ENCODE results near the gene PRR23E. TPM values are rescaled to one million over a fixed set of nuclear protein-coding genes. Genes with fewer than 3 reads are reported as not detected.

PRR23E gene
- total and polyA plus RNA-seq, 2 donors (not counting 3 experiments of a cell fraction or from before 2014, with no cell fraction given): not detected

- no peaks in the 10 kb centered on the region for H4K20me1 ChIP-seq (replicated peaks; ENCODE audit: control insufficient read depth, extremely low read depth, insufficient read depth, low read length)
- no peak for DNase-seq (ENCODE audit: low read depth, low spot score)
- TF ChIP-seq POLR2AphosphoS5 (IDR thresholded peaks at IDR 0.05; ENCODE audit: insufficient read depth, low read depth, low read length): no peak
- no peak for TF ChIP-seq POLR2A (IDR thresholded peaks at IDR 0.05; ENCODE audit: low read depth, low read length)
- no peak for TF ChIP-seq EZH2 (IDR thresholded peaks at IDR 0.05; ENCODE audit: borderline replicate concordance, low read depth, low read length, severe bottlenecking)
- TF ChIP-seq MAX (IDR thresholded peaks at IDR 0.05; ENCODE audit: insufficient read depth, insufficient read length): no peak
- no peak for TF ChIP-seq GATA2 (IDR thresholded peaks at IDR 0.05; ENCODE audit: insufficient read depth, insufficient read length, low read depth, low read length)
- TF ChIP-seq FOS (IDR thresholded peaks at IDR 0.05; ENCODE audit: borderline replicate concordance, insufficient read depth, low read length): no peak
- no peak for TF ChIP-seq CTCF (IDR thresholded peaks at IDR 0.05; ENCODE audit: extremely low read depth in 1 of 2, insufficient read depth in 1 of 2, low read depth in 1 of 2, low read length in 2 of 2)
- TF ChIP-seq MYC (IDR thresholded peaks at IDR 0.05; ENCODE audit: low read depth, low read length): no peak
- H3K4me3 ChIP-seq (replicated peaks in 1 of 3; ENCODE audit: insufficient read depth in 1 of 3, low read depth in 1 of 3, low read length in 3 of 3): no peak overlapping the region
- no peaks in the 10 kb centered on the region for H3K79me2 ChIP-seq (ENCODE audit: control insufficient read depth, insufficient read depth, low read length)
- dilution Hi-C loops (cut with MboI; ENCODE audit: extremely low pct_ligation_motif_present, low sequenced_read_pairs) (no loop called here), intact Hi-C loops (cut with micrococcal nuclease) (loop anchor here (10.0 kb wide), 1 partner anchor 502 kb away; no protein-coding TSS in a partner anchor)
- H3K9me3 ChIP-seq (replicated peaks; ENCODE audit: control insufficient read depth, insufficient read depth, low read length): no peaks in the 10 kb centered on the region
- H3K4me2 ChIP-seq (ENCODE audit: insufficient read depth, low read length): no peak overlapping the region
- H3K27me3 ChIP-seq (ENCODE audit: control insufficient read depth in 2 of 2, insufficient read depth in 2 of 2, low read length in 2 of 2): peaks cover 0 to 2% of the 10 kb centered on the region in 2 experiments
- H3K4me1 ChIP-seq (ENCODE audit: control insufficient read depth, extremely low read depth, insufficient read depth, low read length): peaks cover 5% of the 10 kb centered on the region
- no peak overlapping the region for H2AFZ ChIP-seq (ENCODE audit: low read depth, low read length)
- no TSS peak for BruUV-seq (replicated peaks)
- CTCF ChIA-PET: interaction anchor here (1.7 kb wide), 1 partner anchor 425 kb away, joined by 8 read pairs; no protein-coding TSS in a partner anchor
- H3K9me1 ChIP-seq (replicated peaks; ENCODE audit: control insufficient read depth, extremely low read depth, insufficient read depth, low read length): no peaks in the 10 kb centered on the region
- H3K27ac ChIP-seq (ENCODE audit: insufficient read depth, low read depth, low read length): no peak overlapping the region
- POLR2A ChIA-PET: no interaction called here
- FAIRE-seq: no peak
- H3K36me3 ChIP-seq (ENCODE audit: control insufficient read depth in 2 of 2, extremely low read depth in 1 of 2, insufficient read depth in 2 of 2, low read length in 2 of 2): no peaks in the 10 kb centered on the region
- no peak overlapping the region for H3K9ac ChIP-seq (replicated peaks; ENCODE audit: extremely low read depth, insufficient read depth, low read length)
Measured at GRCh38 chr3:127177226-127177625, 15.7 kb upstream of the PRR23E start.

Measured in endothelial cell of umbilical vein (primary cell).